Measurements from ENCODE around the gene FBL. TPM values are rescaled to one million over a fixed set of nuclear protein-coding genes. Genes with fewer than 3 reads are reported as not detected.

The FBL gene
- total RNA-seq, 1 experiment from 2014 or later = 554 TPM

- ChIA-PET CTCF (no interaction called here), POLR2A (no interaction called here), RAD21 (ENCODE audit: low non-redundant PET in 1 of 2, low total read pairs in 2 of 2, uncharacterized antibody in 2 of 2, unreplicated experiment in 2 of 2) (no interaction called here)
- no TSS peak for BruUV-seq (replicated peaks)
- Histone ChIP-seq H3K9ac (ENCODE audit: low read length) (no peak overlapping the region), H3K4me3 (replicated peaks in 1 of 2; ENCODE audit: low read depth in 1 of 2, low read length in 2 of 2) (no peak overlapping the region), H2AFZ (ENCODE audit: low read depth, low read length, poor library complexity, severe bottlenecking) (no peak overlapping the region), H3K79me2 (ENCODE audit: insufficient read depth, low read length) (no peaks in the 10 kb centered on the region), H3K27ac (ENCODE audit: low read depth, low read length) (no peak overlapping the region), H3K4me1 (ENCODE audit: control insufficient read depth in 1 of 2, insufficient read depth in 2 of 2, low read length in 2 of 2) (no peaks in the 10 kb centered on the region), H3K4me2 (ENCODE audit: low read length) (no peak overlapping the region), H3K9me2 (ENCODE audit: insufficient read depth) (no peaks in the 10 kb centered on the region), H4K20me1 (ENCODE audit: insufficient read depth) (no peaks in the 10 kb centered on the region), H3K9me3 (ENCODE audit: control insufficient read depth in 1 of 2, insufficient read depth in 1 of 2, low read depth in 1 of 2, low read length in 2 of 2) (no peaks in the 10 kb centered on the region), H3K36me3 (ENCODE audit: control insufficient read depth in 1 of 2, insufficient read depth in 2 of 2, low read length in 2 of 2) (peaks cover 12 to 25% of the 10 kb centered on the region in 2 experiments; a peak in 3 of 4 replicates), H3K27me3 (ENCODE audit: insufficient read depth, low read length) (no peaks in the 10 kb centered on the region)
- TF ChIP-seq RAD21 (IDR thresholded peaks at IDR 0.05; ENCODE audit: low read depth) (no peak), ELF1 (IDR thresholded peaks at IDR 0.05; ENCODE audit: borderline replicate concordance, low read depth) (no peak), SRF (IDR thresholded peaks at IDR 0.05; ENCODE audit: low read depth) (no peak), EZH2phosphoT487 (IDR thresholded peaks at IDR 0.05; ENCODE audit: borderline replicate concordance) (no peak), ZBTB33 (IDR thresholded peaks at IDR 0.05; ENCODE audit: extremely low read depth, insufficient replicate concordance, low read length) (no peak), EZH2 (IDR thresholded peaks at IDR 0.05) (no peak), SIN3A (IDR thresholded peaks at IDR 0.05; ENCODE audit: low read depth) (no peak), TCF7L2 (IDR thresholded peaks at IDR 0.05; ENCODE audit: borderline replicate concordance, extremely low read depth, insufficient read depth, insufficient read length) (no peak), SP1 (IDR thresholded peaks at IDR 0.05; ENCODE audit: low read depth) (no peak), CBX3 (IDR thresholded peaks at IDR 0.05; ENCODE audit: low read depth) (no peak), FOSL1 (IDR thresholded peaks at IDR 0.05; ENCODE audit: low read depth) (no peak)
- ATAC-seq (no peak), DNase-seq (ENCODE audit: low read depth, low spot score) (no peak)
- intact Hi-C loops (cut with micrococcal nuclease) = no loop called here
Measured at GRCh38 chr19:39823686-39824085, 22.5 kb downstream of the FBL start.

Data from HCT116 (cell line).